Urinary bladder (tissue), 4 donors: Measurements from ENCODE around the gene SLC22A2. TPM values are rescaled to one million over a fixed set of nuclear protein-coding genes. Genes with fewer than 3 reads are reported as not detected.
"Not testable (repeated sequence)": the region's sequence is repeated elsewhere in the genome, so short reads cannot be mapped to it uniquely, and the experiment has no call there.

ENCODE experiments used
- DNase-seq: peaks from one replicate; pipeline ENCODE4 v3.0.0-alpha.2; 2015; ENCODE audit errors: extremely low spot score
- H3K27ac ChIP-seq: one replicate; pipeline ENCODE4 v1.5.1; 2013; ENCODE audit warnings: low read depth, mild to moderate bottlenecking, moderate library complexity
- H3K36me3 ChIP-seq: one replicate; pipeline ENCODE4 v1.6.1; 2013; ENCODE audit warnings: mild to moderate bottlenecking, moderate library complexity; ENCODE audit not compliant: insufficient read depth
- H3K4me1 ChIP-seq: one replicate; pipeline ENCODE4 v1.6.1; 2013; ENCODE audit warnings: mild to moderate bottlenecking, moderate library complexity; ENCODE audit not compliant: insufficient read depth
- H3K4me3 ChIP-seq: one replicate; pipeline ENCODE4 v1.5.1; 2013; ENCODE audit warnings: low read depth, low read length
- WGBS: extraction: QIAGEN DNeasy Blood & Tissue Kit; methylation state at CpG from one replicate; pipeline ENCODE4 v1.1.7; 2013; 5-methylcytosine and 5-hydroxymethylcytosine counted together
- polyA plus RNA-seq: library from polyadenylated mRNA; stranded (reverse); fragments of 200-250 nt; gene quantifications from one replicate; pipeline ENCODE4 v1.2.3, GENCODE V29; 2013
- total RNA-seq: library from RNA; depleted of rRNA; stranded (reverse); fragments of >200 nt; gene quantifications from one replicate; pipeline ENCODE4 v1.2.3, GENCODE V29; 2014
- donor health status: healthy with polysubstance abuse.
- donor health status: healthy.

Gene SLC22A2
- not detected for total RNA-seq
- polyA plus RNA-seq, result 0.05 TPM

- DNase-seq, result no peak
- H3K4me3 ChIP-seq, result no peak within 1 kb of the TSS
- H3K27ac ChIP-seq, result no peak within 1 kb of the TSS
- H3K36me3 ChIP-seq, result no peaks in the 10 kb centered on the region
- whole genome bisulfite sequencing, result 86% methylated on average over 43 of the region's 43 CpGs
- no peaks in the 10 kb centered on the region for H3K4me1 ChIP-seq
Observed at GRCh38 chr6:160258346-160259142, at the start of gene SLC22A2. SLC22A2 (minus strand) TSS chr6:160258821; CDS start chr6:160258757, 64 bp downstream.

GRCh38 chr6:160305926-160306713 lies 47.5 kb upstream of the SLC22A2 start:
- Histone ChIP-seq H3K36me3 (no peaks in the 10 kb centered on the region), H3K4me1 (no peaks in the 10 kb centered on the region), H3K27ac (no peak overlapping the region), H3K4me3 (no peak overlapping the region)
- WGBS, result 47% methylated on average over 7 of the region's 7 CpGs
- no peak for DNase-seq

GRCh38 chr6:160303806-160304205 lies 45.2 kb upstream of the SLC22A2 start:
- Histone ChIP-seq H3K4me3 (no peak overlapping the region), H3K36me3 (no peaks in the 10 kb centered on the region), H3K27ac (no peak overlapping the region), H3K4me1 (no peaks in the 10 kb centered on the region)
- 56% methylated on average over 2 of the region's 2 CpGs for WGBS
- no peak for DNase-seq

DNA sequence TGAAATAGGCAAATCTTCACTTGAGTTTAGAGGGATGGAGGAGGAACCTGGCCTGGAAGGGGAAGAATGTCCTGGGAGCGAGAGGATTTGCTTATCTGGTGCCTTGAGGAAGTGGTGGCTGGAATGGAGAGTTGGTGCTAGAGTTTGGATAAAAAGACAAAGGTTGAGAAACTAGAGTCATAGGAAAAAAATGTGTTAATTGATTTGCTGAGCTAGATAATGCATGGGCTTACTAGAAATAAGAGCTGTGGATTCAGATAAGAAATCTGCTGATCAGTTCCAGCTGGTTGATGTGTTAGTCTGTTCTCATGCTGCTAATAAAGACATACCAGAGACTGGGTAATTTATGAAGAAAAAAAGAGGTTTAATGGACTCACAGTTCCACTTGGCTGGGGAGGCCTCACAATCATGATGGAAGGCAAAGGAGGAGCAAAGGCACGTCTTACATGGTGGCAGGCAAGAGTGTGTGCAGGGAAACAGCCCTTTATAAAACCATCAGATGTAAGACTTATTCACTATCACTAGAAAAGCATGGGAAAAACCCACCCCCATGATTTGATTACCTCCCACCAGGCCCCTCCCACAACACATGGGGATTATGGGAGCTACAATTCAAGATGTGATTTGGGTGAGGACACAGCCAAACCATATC lies 43.9 kb upstream of the SLC22A2 start:
- not testable (repeated sequence) for H3K4me1 ChIP-seq, DNase-seq, H3K27ac ChIP-seq, H3K4me3 ChIP-seq, H3K36me3 ChIP-seq
- WGBS, result 38% methylated on average over 2 of the region's 2 CpGs

DNA sequence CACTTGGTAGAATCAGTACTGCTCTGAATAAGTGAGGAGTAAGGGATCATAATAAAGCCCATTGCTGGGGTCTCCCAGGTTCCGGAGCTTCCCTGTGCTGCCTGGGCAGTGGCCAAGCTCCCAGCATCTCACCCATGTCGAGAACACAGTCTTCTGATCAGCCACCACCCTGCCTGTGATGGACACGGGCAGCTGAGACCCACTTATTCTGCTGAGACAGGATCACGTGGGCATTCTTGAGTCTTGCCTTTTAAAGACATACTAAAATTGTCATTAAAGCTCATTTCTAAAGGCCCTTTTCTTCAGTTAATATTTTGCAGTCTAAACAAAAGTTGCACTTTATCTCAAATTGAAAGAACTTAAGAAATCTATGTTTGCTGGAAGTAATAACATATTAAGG lies 42.7 kb upstream of the SLC22A2 start:
- H3K4me1 ChIP-seq, result no peaks in the 10 kb centered on the region
- no peak overlapping the region for H3K27ac ChIP-seq
- DNase-seq, result no peak
- no peaks in the 10 kb centered on the region for H3K36me3 ChIP-seq
- H3K4me3 ChIP-seq, result no peak overlapping the region
- WGBS, result 44% methylated on average over 4 of the region's 4 CpGs

DNA sequence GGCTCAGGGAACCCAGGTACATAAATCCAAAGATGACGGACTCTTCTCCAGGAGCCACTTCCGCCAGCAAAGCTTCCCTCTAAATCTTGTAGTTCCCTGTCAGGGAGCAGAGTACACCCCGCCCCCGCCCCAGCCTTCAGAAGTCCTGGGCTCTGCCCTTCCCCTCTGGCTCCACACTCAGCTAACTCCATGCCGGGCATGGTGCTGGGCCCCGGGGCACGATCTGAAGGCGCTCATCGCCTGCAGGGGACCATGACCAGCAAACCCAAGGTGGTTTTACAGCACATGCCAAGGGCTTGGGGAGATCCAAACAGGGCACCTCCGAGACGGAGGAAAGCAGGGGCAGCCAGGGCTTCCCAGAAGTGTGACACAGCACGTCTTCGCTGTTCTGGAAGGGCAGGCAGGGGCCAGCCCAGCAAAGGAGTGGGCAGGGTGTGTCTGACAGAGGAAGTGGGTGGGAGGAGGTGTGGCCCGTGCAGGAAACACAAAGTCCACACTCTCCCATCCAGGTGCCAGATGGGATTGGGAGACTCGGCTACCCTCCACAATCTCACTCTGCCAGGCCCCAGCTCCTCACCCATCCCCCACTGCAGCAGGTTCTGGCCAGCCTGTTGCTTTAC lies 41.6 kb upstream of the SLC22A2 start:
- no peak for DNase-seq
- no peak overlapping the region for H3K27ac ChIP-seq
- WGBS, result 80% methylated on average over 15 of the region's 15 CpGs
- no peaks in the 10 kb centered on the region for H3K4me1 ChIP-seq
- H3K4me3 ChIP-seq, result no peak overlapping the region
- no peaks in the 10 kb centered on the region for H3K36me3 ChIP-seq

- Histone ChIP-seq H3K27ac (no peak overlapping the region), H3K4me3 (no peak overlapping the region), H3K36me3 (no peaks in the 10 kb centered on the region), H3K4me1 (no peaks in the 10 kb centered on the region)
- WGBS, result 94% methylated on average over 11 of the region's 11 CpGs
- no peak for DNase-seq
Observed at GRCh38 chr6:160299559-160299958, 40.9 kb upstream of the SLC22A2 start.

DNA sequence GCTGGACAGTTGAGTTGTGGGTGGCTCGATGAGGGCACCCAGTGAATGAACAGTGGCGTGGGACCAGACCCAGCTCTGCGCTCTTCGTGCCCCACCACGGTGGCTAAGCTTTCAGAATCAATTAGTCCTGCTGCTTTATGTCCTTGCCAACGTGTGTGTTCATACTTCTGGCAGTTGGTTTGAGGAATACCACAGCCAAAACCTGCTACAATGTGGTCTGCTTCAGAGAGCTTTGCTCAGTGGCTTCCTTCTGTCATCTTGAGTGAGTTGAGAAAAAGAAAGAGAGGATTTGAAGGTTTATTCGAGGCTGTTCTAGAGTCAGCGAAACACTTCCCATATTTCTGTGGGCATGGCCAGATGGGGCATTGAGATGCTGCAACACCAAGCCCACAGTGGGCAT lies 39.5 kb upstream of the SLC22A2 start:
- Histone ChIP-seq H3K4me3 (no peak overlapping the region), H3K36me3 (no peaks in the 10 kb centered on the region), H3K27ac (no peak overlapping the region), H3K4me1 (no peaks in the 10 kb centered on the region)
- 90% methylated on average over 8 of the region's 8 CpGs for WGBS
- no peak for DNase-seq

DNA sequence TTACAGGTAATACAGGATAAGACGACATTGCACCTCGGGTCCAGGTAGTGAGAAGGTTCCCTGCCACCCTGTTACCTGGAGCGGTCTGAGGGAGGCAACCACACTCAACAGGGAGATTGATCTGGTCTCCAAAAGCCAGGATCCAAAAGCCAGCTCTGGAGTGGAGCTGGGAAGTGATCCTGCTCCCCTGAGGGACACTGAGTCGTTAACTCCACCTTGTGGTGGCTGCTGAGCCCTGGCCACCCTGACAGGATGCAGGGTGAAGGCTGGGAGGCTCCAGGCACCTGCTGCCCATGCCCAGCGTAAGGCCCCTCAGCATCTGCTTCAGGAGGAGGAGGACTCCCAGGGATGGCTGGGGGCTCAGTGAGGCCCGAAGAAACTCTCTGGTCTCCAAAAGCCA lies 38.7 kb upstream of the SLC22A2 start:
- 85% methylated on average over 6 of the region's 6 CpGs for WGBS
- DNase-seq, result no peak
- no peak overlapping the region for H3K27ac ChIP-seq
- no peaks in the 10 kb centered on the region for H3K4me1 ChIP-seq
- no peak overlapping the region for H3K4me3 ChIP-seq
- H3K36me3 ChIP-seq, result no peaks in the 10 kb centered on the region

- no peaks in the 10 kb centered on the region for H3K4me1 ChIP-seq
- H3K4me3 ChIP-seq, result no peak overlapping the region
- no peak for DNase-seq
- no peaks in the 10 kb centered on the region for H3K36me3 ChIP-seq
- H3K27ac ChIP-seq, result no peak overlapping the region
- WGBS, result 54% methylated on average over 8 of the region's 8 CpGs
Observed at GRCh38 chr6:160293844-160294243, 35.2 kb upstream of the SLC22A2 start.

DNA sequence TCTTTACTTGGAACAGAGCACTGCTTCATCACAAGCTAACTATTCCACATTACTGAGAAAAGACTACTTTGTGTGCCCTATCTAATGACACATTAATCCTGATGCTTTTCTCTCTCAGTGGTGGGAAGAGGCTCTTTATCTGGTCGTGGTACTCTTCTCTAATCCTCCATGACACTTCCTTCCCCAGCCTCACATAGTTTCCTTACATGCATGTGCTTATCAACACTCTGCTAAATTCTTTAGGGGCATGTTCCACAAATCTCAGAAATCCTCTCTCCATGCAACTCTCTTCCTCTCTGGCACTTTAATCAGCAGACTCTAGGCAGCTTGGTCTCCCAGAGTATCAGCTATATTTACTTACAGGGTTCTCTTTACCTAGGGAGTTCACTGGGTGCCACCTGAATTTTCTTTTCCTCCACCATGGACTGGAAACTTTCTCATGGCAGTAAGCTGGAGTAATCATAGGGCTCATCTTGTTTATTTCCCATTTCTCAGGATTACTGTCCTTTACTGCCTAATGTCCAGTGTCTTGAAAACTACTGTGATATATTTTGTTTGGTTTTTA lies 27.0 kb upstream of the SLC22A2 start:
- no peak overlapping the region for H3K4me3 ChIP-seq
- no peak overlapping the region for H3K27ac ChIP-seq
- WGBS, result 0% methylated on average over 1 of the region's 1 CpG
- no peak for DNase-seq
- H3K4me1 ChIP-seq, result no peaks in the 10 kb centered on the region
- no peaks in the 10 kb centered on the region for H3K36me3 ChIP-seq

GRCh38 chr6:160284575-160284974 lies 26.0 kb upstream of the SLC22A2 start:
- 92% methylated on average over 2 of the region's 2 CpGs for WGBS

GRCh38 chr6:160282444-160282843 lies 23.8 kb upstream of the SLC22A2 start:
- no peak overlapping the region for H3K4me3 ChIP-seq
- H3K27ac ChIP-seq, result no peak overlapping the region
- 0% methylated on average over 1 of the region's 1 CpG for WGBS
- no peaks in the 10 kb centered on the region for H3K36me3 ChIP-seq
- no peak for DNase-seq
- no peaks in the 10 kb centered on the region for H3K4me1 ChIP-seq

More at GRCh38 chr6:160284575-160284974, 26.0 kb upstream of the SLC22A2 start:
- H3K4me1 ChIP-seq, result no peaks in the 10 kb centered on the region
- H3K4me3 ChIP-seq, result no peak overlapping the region
- H3K27ac ChIP-seq, result no peak overlapping the region
- H3K36me3 ChIP-seq, result no peaks in the 10 kb centered on the region
- DNase-seq, result no peak
